Stomach (tissue), 9 donors: ENCODE results near the gene GRIK5. TPM values are rescaled to one million over a fixed set of nuclear protein-coding genes. Genes with fewer than 3 reads are reported as not detected.

Experiments
- DNase-seq, 2 donors: peaks; one replicate each; pipeline versions ENCODE4 v3.0.0 to v3.0.0-alpha.2; 2013 to 2019
- H3K27ac ChIP-seq, 5 donors: fragments of 200-600 bp in 4 of 5; sonication (generic) in 4 of 5; one replicate each; pipeline ENCODE4 v1.5.1; 2013 to 2019; ENCODE audit warnings: mild to moderate bottlenecking in 1 of 5, moderate library complexity in 1 of 5
- H3K27me3 ChIP-seq, 3 donors: fragments of 200-600 bp; sonication (generic); one replicate each; pipeline ENCODE4 v1.5.1; 2017 to 2019; ENCODE audit warnings: mixed run types in 1 of 3
- H3K36me3 ChIP-seq, 4 donors: fragments of 200-600 bp; sonication (generic); 1 replicate in 3 of 4; 2 replicates in 1 of 4; pipeline ENCODE4 v1.5.1; 2016 to 2019
- H3K4me1 ChIP-seq, 4 donors: fragments of 200-600 bp; sonication (generic); one replicate each; pipeline ENCODE4 v1.5.1; 2016 to 2019
- H3K4me3 ChIP-seq, 4 donors: fragments of 200-600 bp; sonication (generic) in 3 of 4; one replicate each; pipeline ENCODE4 v1.5.1; 2016 to 2019; ENCODE audit warnings: mild to moderate bottlenecking in 1 of 4
- H3K9me3 ChIP-seq, 4 donors: fragments of 200-600 bp; sonication (generic); one replicate each; pipeline ENCODE4 v1.5.1; 2016 to 2019
- EP300 ChIP-seq: sonication (generic); formaldehyde crosslinking; IDR thresholded peaks from one replicate; pipeline ENCODE4 v1.6.1; 2017; ENCODE audit warnings: antibody characterized with exemption
- POLR2A ChIP-seq, 4 donors: fragments of 450-650 bp; IDR thresholded peaks; one replicate each; pipeline ENCODE4 v1.6.1; 2016; ENCODE audit warnings: antibody characterized with exemption in 4 of 4, control low read depth in 2 of 4, mild to moderate bottlenecking in 1 of 4, moderate library complexity in 1 of 4
- POLR2AphosphoS5 ChIP-seq, 3 donors: sonication (generic); formaldehyde crosslinking; IDR thresholded peaks; one replicate each; pipeline ENCODE4 v1.6.1; 2016; ENCODE audit warnings: antibody characterized with exemption in 3 of 3
- WGBS, 5 donors: extraction: QIAGEN DNeasy Blood & Tissue Kit in 3 of 5; methylation state at CpG; one replicate each; pipeline versions ENCODE4 v1.1.5 to v1.1.7; 2013 to 2018; 5-methylcytosine and 5-hydroxymethylcytosine counted together
- intact Hi-C: fragments of 100-400 bp; cut with DNase I; formaldehyde crosslinking; loops from one replicate; pipeline ENCODE4 v1.15.1; 2023; ENCODE audit warnings: low total_unique reads
- polyA plus RNA-seq, 3 donors: library from polyadenylated mRNA; stranded (reverse); fragments of 200-250 nt; gene quantifications; one replicate each; pipeline ENCODE4 v1.2.3, GENCODE V29; 2013
- total RNA-seq, 5 donors: library from RNA; depleted of rRNA; stranded (reverse); fragments of >200 nt; gene quantifications; one replicate each; pipeline versions ENCODE4 v1.1.0 to v1.2.3, GENCODE V29; 2014 to 2016
- TF ChIP-seq, protein P1 (sequence below), 7 experiments: fragments of 450-650 bp in 4 of 7; fragments of 200-600 bp in 3 of 7; sonication (generic) in 3 of 7; IDR thresholded peaks; one replicate each; pipeline ENCODE4 v1.5.1; 2016 to 2019; ENCODE audit warnings: antibody characterized with exemption in 7 of 7, control low read depth in 2 of 7, mild to moderate bottlenecking in 1 of 7
- donor health status: healthy with polysubstance abuse.
- donor health status: Bipolar disorder and iron deficiency.
- donor health status: healthy.

The GRIK5 gene
- total and polyA plus RNA-seq, 8 donors, result 0.92 to 74.1 (median 4.2) TPM

DNA sequence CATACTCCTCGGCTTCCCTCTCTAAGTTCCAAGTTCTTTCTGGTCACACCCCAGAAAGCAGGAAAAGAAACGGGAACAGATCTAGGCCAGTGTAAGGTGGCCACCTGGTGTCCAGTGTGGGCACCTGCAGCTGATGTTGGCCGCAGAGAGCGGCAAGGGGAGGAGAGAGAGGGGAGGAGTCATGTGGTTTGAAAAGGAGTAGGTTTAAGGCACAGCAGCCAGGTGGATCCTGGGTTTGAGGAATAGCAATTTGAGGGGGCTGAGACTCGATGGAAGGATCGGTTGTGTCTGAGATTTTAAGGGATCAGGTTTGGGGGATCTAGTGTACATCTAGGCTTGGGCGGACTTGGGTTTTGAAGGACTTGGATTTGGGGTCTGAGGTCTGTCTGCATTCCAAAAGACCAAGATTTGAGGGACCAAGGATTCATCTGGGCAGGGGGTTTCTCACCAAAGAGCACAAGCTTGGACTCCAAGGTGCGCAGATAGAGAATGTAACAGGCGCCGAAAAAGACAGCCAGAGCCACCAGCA lies 112.1 kb downstream of the GRIK5 start:
- peak overlapping the region; percentile 83 to 92 (median 90) for H3K4me3 ChIP-seq
- peak; percentile 81 to 94 for DNase-seq
- H3K27ac ChIP-seq, result peak overlapping the region; percentile 92 to 97 (median 96)
- H3K36me3 ChIP-seq, result peaks cover 6 to 24% (median 21%) of the 10 kb centered on the region in 4 donors
- no peaks in the 10 kb centered on the region for H3K9me3 ChIP-seq
- no peaks in the 10 kb centered on the region for H3K27me3 ChIP-seq
- H3K4me1 ChIP-seq, result peaks cover 15 to 39% (median 24%) of the 10 kb centered on the region in 4 donors
- intact Hi-C loops, result loop anchor here (5.0 kb wide), 1 partner anchor 81 kb away; the partner anchor contains the start of gene CD79A
- WGBS, 5 donors, result 9 to 14% (median 13%) methylated on average over 10 of the region's 10 CpGs
- TF ChIP-seq POLR2AphosphoS5 (IDR thresholded peaks at IDR 0.05), result peak; percentile 32 to 92 (median 60)
- TF ChIP-seq, protein P1, sequence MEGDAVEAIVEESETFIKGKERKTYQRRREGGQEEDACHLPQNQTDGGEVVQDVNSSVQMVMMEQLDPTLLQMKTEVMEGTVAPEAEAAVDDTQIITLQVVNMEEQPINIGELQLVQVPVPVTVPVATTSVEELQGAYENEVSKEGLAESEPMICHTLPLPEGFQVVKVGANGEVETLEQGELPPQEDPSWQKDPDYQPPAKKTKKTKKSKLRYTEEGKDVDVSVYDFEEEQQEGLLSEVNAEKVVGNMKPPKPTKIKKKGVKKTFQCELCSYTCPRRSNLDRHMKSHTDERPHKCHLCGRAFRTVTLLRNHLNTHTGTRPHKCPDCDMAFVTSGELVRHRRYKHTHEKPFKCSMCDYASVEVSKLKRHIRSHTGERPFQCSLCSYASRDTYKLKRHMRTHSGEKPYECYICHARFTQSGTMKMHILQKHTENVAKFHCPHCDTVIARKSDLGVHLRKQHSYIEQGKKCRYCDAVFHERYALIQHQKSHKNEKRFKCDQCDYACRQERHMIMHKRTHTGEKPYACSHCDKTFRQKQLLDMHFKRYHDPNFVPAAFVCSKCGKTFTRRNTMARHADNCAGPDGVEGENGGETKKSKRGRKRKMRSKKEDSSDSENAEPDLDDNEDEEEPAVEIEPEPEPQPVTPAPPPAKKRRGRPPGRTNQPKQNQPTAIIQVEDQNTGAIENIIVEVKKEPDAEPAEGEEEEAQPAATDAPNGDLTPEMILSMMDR (IDR thresholded peaks at IDR 0.05), result peak in 5 of 7 experiments; percentile 67 to 97 (median 83)
- TF ChIP-seq EP300, result no peak
- TF ChIP-seq POLR2A (IDR thresholded peaks at IDR 0.05), result no peak

DNA sequence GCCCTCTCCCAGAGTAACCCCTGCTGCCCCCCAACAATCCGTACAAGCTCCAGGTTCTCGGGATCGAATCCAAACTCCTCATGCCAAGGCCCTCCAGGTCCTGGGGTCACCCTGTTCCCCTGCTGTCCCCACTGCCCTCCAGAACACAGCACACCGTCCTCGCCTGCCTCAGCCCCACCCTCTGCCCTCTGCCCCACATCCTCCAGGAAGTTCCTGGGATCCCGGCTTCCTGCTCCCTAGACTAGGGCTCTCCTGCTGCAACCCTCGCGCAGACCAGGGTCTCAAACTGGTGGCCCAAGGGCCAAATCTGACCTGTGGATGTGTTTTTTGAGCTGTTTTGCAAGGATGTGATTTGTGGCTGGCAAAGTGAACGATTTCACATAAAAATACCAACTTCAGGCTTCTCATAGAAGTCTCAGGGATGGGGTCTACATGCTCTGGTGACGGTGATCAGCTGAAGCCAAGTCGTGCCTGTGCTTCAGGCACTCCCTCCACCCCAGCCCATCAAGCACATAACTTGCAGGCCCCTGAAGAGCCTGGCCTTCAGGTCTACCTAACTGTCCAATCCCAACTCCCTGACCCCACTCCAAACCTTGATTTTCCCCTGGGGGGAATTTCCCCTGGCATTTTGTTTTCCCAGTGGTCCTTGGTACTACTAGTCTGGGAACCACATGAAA lies 112.7 kb downstream of the GRIK5 start:
- WGBS, 5 donors, result 40 to 64% (median 51%) methylated on average over 10 to 11 of the region's 11 CpGs
- Histone ChIP-seq H3K27me3 (no peaks in the 10 kb centered on the region), H3K9me3 (no peaks in the 10 kb centered on the region), H3K27ac (peak overlapping the region; percentile 39 to 97 (median 94)), H3K36me3 (peaks cover 6 to 24% (median 21%) of the 10 kb centered on the region in 4 donors), H3K4me1 (peaks cover 15 to 39% (median 24%) of the 10 kb centered on the region in 4 donors), H3K4me3 (peak overlapping the region in 1 of 4 donors; percentile 91)
- DNase-seq, result peak; percentile 36 to 54
- TF ChIP-seq, protein P1 (IDR thresholded peaks at IDR 0.05), result no peak
- TF ChIP-seq POLR2A (IDR thresholded peaks at IDR 0.05), result no peak
- TF ChIP-seq EP300, result no peak
- no peak for TF ChIP-seq POLR2AphosphoS5 (IDR thresholded peaks at IDR 0.05)
- intact Hi-C loops, result loop anchor here (5.0 kb wide), 1 partner anchor 80 kb away; the partner anchor contains the start of gene CD79A

DNA sequence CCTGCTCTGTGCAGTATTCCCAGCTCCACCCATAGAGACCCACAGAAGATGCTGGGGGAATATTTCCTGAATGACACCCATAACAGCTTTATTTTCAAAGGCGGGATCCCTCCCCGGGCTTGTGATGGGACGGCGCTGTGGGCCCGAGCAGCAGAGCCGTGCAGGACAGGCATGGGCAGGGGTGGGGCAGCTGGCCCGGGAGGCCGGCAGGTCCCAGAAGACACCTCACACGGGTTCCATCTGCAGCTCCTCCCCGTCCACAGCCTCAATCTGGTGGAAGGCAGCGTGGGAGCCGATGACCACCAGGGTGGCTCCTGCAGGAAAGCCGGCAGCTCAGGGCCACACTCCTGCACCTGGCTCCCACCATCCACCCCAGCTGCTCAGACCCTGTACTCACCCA lies 113.4 kb downstream of the GRIK5 start:
- WGBS, 5 donors, result 77 to 93% (median 84%) methylated on average over 3 to 13 of the region's 13 CpGs
- intact Hi-C loops, result loop anchor here (5.0 kb wide), 1 partner anchor 79 kb away; the partner anchor contains the start of gene CD79A
- no peak for DNase-seq
- Histone ChIP-seq H3K27me3 (no peaks in the 10 kb centered on the region), H3K9me3 (no peaks in the 10 kb centered on the region), H3K36me3 (peaks cover 6 to 24% (median 21%) of the 10 kb centered on the region in 4 donors), H3K4me3 (no peak overlapping the region), H3K4me1 (peaks cover 15 to 42% (median 26%) of the 10 kb centered on the region in 4 donors), H3K27ac (peak overlapping the region in 1 of 5 donors; percentile 92)
- TF ChIP-seq POLR2AphosphoS5 (IDR thresholded peaks at IDR 0.05), result no peak
- no peak for TF ChIP-seq EP300
- no peak for TF ChIP-seq POLR2A (IDR thresholded peaks at IDR 0.05)
- TF ChIP-seq, protein P1 (IDR thresholded peaks at IDR 0.05), result no peak

DNA sequence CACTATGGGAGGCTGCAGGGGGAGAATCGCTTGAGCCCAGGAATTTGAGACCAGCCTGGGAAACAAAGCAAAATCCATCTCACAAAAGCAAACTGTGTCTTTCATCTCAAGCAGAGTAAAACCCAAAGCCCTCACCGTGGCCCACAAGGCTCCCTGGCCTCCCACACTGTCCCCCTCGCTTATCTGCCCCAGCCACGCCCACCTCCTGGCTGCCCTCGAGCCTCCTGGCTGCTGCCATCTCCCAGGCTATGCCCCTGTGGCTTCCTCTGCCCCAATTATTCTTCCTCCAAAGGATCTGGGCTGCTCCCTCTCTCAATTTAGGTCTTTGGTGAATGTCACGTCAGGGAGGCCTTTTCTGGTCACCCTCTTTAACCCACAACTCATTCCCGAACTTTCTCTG lies 114.5 kb downstream of the GRIK5 start:
- H3K27ac ChIP-seq, result no peak overlapping the region
- H3K4me1 ChIP-seq, result peaks cover 15 to 47% (median 28%) of the 10 kb centered on the region in 4 donors
- intact Hi-C loops, result loop anchor here (5.0 kb wide), 1 partner anchor 78 kb away; the partner anchor contains the start of gene CD79A
- WGBS, 5 donors, result 44 to 61% (median 51%) methylated on average over 7 of the region's 7 CpGs
- H3K9me3 ChIP-seq, result no peaks in the 10 kb centered on the region
- no peaks in the 10 kb centered on the region for H3K27me3 ChIP-seq
- H3K4me3 ChIP-seq, result no peak overlapping the region
- H3K36me3 ChIP-seq, result peaks cover 6 to 24% (median 21%) of the 10 kb centered on the region in 4 donors
- TF ChIP-seq, protein P1 (IDR thresholded peaks at IDR 0.05), result no peak
- TF ChIP-seq POLR2AphosphoS5 (IDR thresholded peaks at IDR 0.05) (no peak), EP300 (no peak)
- DNase-seq, result no peak
